Measurements from ENCODE around the gene GUK1. TPM values are rescaled to one million over a fixed set of nuclear protein-coding genes. Genes with fewer than 3 reads are reported as not detected.

GUK1 gene
- total and polyA plus RNA-seq, 2 experiments from 2014 or later: 87.5 to 121 TPM

DNA sequence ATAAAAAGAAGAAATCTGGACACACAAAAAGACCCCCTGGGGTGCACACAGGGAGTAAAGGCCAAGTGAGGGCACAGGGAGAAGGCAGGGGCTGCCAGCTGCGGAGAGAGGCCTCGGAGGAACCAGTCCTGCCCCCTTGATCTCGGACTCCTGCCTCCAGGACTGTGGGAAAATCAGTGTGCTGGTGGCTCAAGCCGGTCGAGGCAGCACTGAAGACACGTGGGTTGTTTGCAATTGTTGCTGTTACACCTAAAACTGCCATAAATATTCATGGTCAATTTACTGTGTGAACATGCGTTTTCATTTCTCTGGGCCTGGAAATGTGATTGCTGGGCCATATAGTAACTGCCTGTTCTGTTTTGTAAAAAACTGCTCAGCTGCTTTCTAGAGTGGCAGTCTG lies 44.1 kb downstream of the GUK1 start:
- H3K36me3 Mint-ChIP-seq (ENCODE audit: low read depth): no peaks in the 10 kb centered on the region
- peaks cover 11% of the 10 kb centered on the region for H3K27me3 Mint-ChIP-seq (ENCODE audit: insufficient read depth, low read depth, poor library complexity)
- TF ChIP-seq, protein P1, sequence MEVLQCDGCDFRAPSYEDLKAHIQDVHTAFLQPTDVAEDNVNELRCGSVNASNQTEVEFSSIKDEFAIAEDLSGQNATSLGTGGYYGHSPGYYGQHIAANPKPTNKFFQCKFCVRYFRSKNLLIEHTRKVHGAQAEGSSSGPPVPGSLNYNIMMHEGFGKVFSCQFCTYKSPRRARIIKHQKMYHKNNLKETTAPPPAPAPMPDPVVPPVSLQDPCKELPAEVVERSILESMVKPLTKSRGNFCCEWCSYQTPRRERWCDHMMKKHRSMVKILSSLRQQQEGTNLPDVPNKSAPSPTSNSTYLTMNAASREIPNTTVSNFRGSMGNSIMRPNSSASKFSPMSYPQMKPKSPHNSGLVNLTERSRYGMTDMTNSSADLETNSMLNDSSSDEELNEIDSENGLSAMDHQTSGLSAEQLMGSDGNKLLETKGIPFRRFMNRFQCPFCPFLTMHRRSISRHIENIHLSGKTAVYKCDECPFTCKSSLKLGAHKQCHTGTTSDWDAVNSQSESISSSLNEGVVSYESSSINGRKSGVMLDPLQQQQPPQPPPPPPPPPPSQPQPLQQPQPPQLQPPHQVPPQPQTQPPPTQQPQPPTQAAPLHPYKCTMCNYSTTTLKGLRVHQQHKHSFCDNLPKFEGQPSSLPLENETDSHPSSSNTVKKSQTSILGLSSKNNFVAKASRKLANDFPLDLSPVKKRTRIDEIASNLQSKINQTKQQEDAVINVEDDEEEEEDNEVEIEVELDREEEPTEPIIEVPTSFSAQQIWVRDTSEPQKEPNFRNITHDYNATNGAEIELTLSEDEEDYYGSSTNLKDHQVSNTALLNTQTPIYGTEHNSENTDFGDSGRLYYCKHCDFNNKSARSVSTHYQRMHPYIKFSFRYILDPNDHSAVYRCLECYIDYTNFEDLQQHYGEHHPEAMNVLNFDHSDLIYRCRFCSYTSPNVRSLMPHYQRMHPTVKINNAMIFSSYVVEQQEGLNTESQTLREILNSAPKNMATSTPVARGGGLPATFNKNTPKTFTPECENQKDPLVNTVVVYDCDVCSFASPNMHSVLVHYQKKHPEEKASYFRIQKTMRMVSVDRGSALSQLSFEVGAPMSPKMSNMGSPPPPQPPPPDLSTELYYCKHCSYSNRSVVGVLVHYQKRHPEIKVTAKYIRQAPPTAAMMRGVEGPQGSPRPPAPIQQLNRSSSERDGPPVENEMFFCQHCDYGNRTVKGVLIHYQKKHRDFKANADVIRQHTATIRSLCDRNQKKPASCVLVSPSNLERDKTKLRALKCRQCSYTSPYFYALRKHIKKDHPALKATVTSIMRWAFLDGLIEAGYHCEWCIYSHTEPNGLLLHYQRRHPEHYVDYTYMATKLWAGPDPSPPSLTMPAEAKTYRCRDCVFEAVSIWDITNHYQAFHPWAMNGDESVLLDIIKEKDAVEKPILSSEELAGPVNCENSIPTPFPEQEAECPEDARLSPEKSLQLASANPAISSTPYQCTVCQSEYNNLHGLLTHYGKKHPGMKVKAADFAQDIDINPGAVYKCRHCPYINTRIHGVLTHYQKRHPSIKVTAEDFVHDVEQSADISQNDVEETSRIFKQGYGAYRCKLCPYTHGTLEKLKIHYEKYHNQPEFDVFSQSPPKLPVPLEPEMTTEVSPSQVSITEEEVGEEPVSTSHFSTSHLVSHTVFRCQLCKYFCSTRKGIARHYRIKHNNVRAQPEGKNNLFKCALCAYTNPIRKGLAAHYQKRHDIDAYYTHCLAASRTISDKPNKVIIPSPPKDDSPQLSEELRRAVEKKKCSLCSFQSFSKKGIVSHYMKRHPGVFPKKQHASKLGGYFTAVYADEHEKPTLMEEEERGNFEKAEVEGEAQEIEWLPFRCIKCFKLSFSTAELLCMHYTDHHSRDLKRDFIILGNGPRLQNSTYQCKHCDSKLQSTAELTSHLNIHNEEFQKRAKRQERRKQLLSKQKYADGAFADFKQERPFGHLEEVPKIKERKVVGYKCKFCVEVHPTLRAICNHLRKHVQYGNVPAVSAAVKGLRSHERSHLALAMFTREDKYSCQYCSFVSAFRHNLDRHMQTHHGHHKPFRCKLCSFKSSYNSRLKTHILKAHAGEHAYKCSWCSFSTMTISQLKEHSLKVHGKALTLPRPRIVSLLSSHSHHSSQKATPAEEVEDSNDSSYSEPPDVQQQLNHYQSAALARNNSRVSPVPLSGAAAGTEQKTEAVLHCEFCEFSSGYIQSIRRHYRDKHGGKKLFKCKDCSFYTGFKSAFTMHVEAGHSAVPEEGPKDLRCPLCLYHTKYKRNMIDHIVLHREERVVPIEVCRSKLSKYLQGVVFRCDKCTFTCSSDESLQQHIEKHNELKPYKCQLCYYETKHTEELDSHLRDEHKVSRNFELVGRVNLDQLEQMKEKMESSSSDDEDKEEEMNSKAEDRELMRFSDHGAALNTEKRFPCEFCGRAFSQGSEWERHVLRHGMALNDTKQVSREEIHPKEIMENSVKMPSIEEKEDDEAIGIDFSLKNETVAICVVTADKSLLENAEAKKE (CRISPR knock-in tag; IDR thresholded peaks at IDR 0.05): no peak
- no peak for TF ChIP-seq ZNF331 (CRISPR knock-in tag; IDR thresholded peaks at IDR 0.05; ENCODE audit: low read depth)
- TF ChIP-seq, protein P2, sequence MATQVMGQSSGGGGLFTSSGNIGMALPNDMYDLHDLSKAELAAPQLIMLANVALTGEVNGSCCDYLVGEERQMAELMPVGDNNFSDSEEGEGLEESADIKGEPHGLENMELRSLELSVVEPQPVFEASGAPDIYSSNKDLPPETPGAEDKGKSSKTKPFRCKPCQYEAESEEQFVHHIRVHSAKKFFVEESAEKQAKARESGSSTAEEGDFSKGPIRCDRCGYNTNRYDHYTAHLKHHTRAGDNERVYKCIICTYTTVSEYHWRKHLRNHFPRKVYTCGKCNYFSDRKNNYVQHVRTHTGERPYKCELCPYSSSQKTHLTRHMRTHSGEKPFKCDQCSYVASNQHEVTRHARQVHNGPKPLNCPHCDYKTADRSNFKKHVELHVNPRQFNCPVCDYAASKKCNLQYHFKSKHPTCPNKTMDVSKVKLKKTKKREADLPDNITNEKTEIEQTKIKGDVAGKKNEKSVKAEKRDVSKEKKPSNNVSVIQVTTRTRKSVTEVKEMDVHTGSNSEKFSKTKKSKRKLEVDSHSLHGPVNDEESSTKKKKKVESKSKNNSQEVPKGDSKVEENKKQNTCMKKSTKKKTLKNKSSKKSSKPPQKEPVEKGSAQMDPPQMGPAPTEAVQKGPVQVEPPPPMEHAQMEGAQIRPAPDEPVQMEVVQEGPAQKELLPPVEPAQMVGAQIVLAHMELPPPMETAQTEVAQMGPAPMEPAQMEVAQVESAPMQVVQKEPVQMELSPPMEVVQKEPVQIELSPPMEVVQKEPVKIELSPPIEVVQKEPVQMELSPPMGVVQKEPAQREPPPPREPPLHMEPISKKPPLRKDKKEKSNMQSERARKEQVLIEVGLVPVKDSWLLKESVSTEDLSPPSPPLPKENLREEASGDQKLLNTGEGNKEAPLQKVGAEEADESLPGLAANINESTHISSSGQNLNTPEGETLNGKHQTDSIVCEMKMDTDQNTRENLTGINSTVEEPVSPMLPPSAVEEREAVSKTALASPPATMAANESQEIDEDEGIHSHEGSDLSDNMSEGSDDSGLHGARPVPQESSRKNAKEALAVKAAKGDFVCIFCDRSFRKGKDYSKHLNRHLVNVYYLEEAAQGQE (IDR thresholded peaks at IDR 0.05; ENCODE audit: unreplicated experiment): no peak
- no peak for TF ChIP-seq STAT1 (IDR thresholded peaks at IDR 0.05; ENCODE audit: unreplicated experiment)
- TF ChIP-seq, protein P3, sequence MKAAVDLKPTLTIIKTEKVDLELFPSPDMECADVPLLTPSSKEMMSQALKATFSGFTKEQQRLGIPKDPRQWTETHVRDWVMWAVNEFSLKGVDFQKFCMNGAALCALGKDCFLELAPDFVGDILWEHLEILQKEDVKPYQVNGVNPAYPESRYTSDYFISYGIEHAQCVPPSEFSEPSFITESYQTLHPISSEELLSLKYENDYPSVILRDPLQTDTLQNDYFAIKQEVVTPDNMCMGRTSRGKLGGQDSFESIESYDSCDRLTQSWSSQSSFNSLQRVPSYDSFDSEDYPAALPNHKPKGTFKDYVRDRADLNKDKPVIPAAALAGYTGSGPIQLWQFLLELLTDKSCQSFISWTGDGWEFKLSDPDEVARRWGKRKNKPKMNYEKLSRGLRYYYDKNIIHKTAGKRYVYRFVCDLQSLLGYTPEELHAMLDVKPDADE (IDR thresholded peaks at IDR 0.05): no peak
- no peak for TF ChIP-seq JUNB (IDR thresholded peaks at IDR 0.05; ENCODE audit: unreplicated experiment)
- no peak for TF ChIP-seq POLR2AphosphoS5 (IDR thresholded peaks at IDR 0.05; ENCODE audit: low read depth)
- TF ChIP-seq, protein P4, sequence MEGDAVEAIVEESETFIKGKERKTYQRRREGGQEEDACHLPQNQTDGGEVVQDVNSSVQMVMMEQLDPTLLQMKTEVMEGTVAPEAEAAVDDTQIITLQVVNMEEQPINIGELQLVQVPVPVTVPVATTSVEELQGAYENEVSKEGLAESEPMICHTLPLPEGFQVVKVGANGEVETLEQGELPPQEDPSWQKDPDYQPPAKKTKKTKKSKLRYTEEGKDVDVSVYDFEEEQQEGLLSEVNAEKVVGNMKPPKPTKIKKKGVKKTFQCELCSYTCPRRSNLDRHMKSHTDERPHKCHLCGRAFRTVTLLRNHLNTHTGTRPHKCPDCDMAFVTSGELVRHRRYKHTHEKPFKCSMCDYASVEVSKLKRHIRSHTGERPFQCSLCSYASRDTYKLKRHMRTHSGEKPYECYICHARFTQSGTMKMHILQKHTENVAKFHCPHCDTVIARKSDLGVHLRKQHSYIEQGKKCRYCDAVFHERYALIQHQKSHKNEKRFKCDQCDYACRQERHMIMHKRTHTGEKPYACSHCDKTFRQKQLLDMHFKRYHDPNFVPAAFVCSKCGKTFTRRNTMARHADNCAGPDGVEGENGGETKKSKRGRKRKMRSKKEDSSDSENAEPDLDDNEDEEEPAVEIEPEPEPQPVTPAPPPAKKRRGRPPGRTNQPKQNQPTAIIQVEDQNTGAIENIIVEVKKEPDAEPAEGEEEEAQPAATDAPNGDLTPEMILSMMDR (conservative IDR thresholded peaks at IDR 0.05; ENCODE audit: low read depth in 2 of 2): no peak
- no peak for TF ChIP-seq EZH2 (IDR thresholded peaks at IDR 0.05; ENCODE audit: low read depth, unreplicated experiment)
- TF ChIP-seq CREB1 (CRISPR knock-in tag; IDR thresholded peaks at IDR 0.05; ENCODE audit: low read depth): no peak
- TF ChIP-seq EZH2phosphoT487 (IDR thresholded peaks at IDR 0.05; ENCODE audit: unreplicated experiment): no peak
- TF ChIP-seq ZNF114 (CRISPR knock-in tag; IDR thresholded peaks at IDR 0.05): no peak
- TF ChIP-seq NANOG (IDR thresholded peaks at IDR 0.05; ENCODE audit: borderline replicate concordance): no peak
- ATAC-seq: no peak
- Histone ChIP-seq H3K27ac (ENCODE audit: low read depth) (no peak overlapping the region), H3K4me3 (no peak overlapping the region), H3K36me3 (ENCODE audit: insufficient read depth) (no peaks in the 10 kb centered on the region), H3K79me2 (replicated peaks; ENCODE audit: insufficient read depth) (no peaks in the 10 kb centered on the region), H3K27me3 (ENCODE audit: insufficient read depth) (no peaks in the 10 kb centered on the region), H2AFZ (no peak overlapping the region), H4K20me1 (replicated peaks; ENCODE audit: insufficient read depth) (no peaks in the 10 kb centered on the region), H3F3A (replicated peaks; ENCODE audit: low read depth) (no peaks in the 10 kb centered on the region), H3K9me2 (ENCODE audit: insufficient read depth) (no peaks in the 10 kb centered on the region), H3K4me2 (no peak overlapping the region), H3K4me1 (ENCODE audit: insufficient read depth) (no peaks in the 10 kb centered on the region)
- peaks cover 9% of the 10 kb centered on the region; the same call in 2 of the 3 replicates for H3K9me3 Mint-ChIP-seq
- no peak overlapping the region for H3K4me3 Mint-ChIP-seq
- no peaks in the 10 kb centered on the region; the same call in 2 of the 3 replicates for H3K4me1 Mint-ChIP-seq
- DNase-seq (ENCODE audit: low spot score): no peak
- H3K27ac Mint-ChIP-seq: no peak overlapping the region

All from GM23338 (cell line).